HG03095 (cell line): ENCODE data around the gene OR2F2.

Experiments
- ATAC-seq: cut with Tn5 transposase; IDR thresholded peaks from one replicate; pipeline ENCODE4 v1.9.1; 2021; ENCODE audit warnings: moderate library complexity; ENCODE audit not compliant: unreplicated experiment

Gene OR2F2

GRCh38 chr7:143913945-143914615 lies 21.0 kb upstream of the OR2F2 start:
- ATAC-seq, result no peak

- no peak for ATAC-seq
These were observed 19.9 kb upstream of the OR2F2 start for GRCh38 chr7:143914938-143915652.

- ATAC-seq, result no peak
These were observed 10.2 kb upstream of the OR2F2 start for GRCh38 chr7:143924851-143925250.

- ATAC-seq, result no peak
These were observed 5.7 kb upstream of the OR2F2 start for GRCh38 chr7:143929224-143929920.

- ATAC-seq, result no peak
These were observed 3.3 kb upstream of the OR2F2 start for GRCh38 chr7:143931739-143932138.

GRCh38 chr7:143936087-143937009 lies 1.3 kb downstream of the OR2F2 start:
- no peak for ATAC-seq

- no peak for ATAC-seq
These were observed 3.6 kb downstream of the OR2F2 start for GRCh38 chr7:143938379-143939243.

GRCh38 chr7:143945423-143945822 lies 10.4 kb downstream of the OR2F2 start:
- no peak for ATAC-seq

GRCh38 chr7:143947111-143947510 lies 12.1 kb downstream of the OR2F2 start:
- ATAC-seq, result no peak

GRCh38 chr7:143948733-143949132 lies 13.7 kb downstream of the OR2F2 start:
- no peak for ATAC-seq

- ATAC-seq, result no peak
These were observed 18.4 kb downstream of the OR2F2 start for GRCh38 chr7:143953421-143953820.

- ATAC-seq, result no peak
These were observed 19.1 kb downstream of the OR2F2 start for GRCh38 chr7:143954135-143954534.

GRCh38 chr7:143954544-143954943 lies 19.5 kb downstream of the OR2F2 start, which contains the start of gene OR2F1:
OR2F1 (plus strand) TSS chr7:143954844; CDS start chr7:143959971, 5,127 bp downstream.
- ATAC-seq, result no peak

- ATAC-seq, result no peak
These were observed 23.7 kb downstream of the OR2F2 start for GRCh38 chr7:143958781-143959180.

- no peak for ATAC-seq
These were observed 26.0 kb downstream of the OR2F2 start for GRCh38 chr7:143960813-143961610.

- ATAC-seq, result no peak
These were observed 30.2 kb downstream of the OR2F2 start for GRCh38 chr7:143965280-143965679.

- ATAC-seq, result no peak
These were observed 32.4 kb downstream of the OR2F2 start for GRCh38 chr7:143967398-143967797.

- no peak for ATAC-seq
These were observed 38.9 kb downstream of the OR2F2 start for GRCh38 chr7:143973870-143974416.

- ATAC-seq, result no peak
These were observed 39.4 kb downstream of the OR2F2 start for GRCh38 chr7:143974459-143974858.
